IPS DF 4.7 (cell line): ENCODE results near the gene PRG2.

Experiments
- DNase-seq: peaks from one replicate; pipeline ENCODE4 v3.0.0-alpha.2; 2013; ENCODE audit warnings: low spot score; ENCODE audit errors: extremely low read depth

PRG2 gene

DNA sequence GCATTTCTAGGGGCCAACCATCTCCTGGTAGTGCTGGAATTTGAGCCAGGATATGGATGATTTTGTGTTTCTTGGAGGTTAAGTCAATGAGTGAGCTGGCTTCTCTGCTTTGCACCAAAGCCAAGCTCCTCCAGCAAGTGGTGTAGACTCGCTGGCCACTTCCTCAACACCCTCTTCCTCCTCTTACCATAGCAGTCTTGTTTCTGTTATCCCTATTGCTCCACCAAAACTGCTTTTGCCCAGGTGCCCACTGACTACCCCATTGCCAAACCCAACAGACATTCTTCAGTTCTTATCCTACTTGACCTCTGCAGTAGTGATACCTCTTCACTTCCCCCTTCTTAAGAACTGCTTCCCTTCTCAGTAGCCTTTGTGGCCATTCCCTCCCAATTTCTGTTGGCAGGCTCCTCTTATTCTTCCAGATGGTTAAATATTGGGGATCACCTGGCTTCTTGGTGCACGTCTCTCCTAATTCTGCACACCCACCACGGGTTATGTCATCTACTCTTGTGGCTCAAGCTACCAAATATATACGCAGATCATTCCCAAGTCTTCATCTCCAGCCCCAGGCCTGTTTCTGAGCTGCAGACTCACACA is 7.0 kb upstream of the PRG2 start:
- DNase-seq: no peak

- no peak for DNase-seq
Observed at GRCh38 chr11:57396744-57397143, 6.3 kb upstream of the PRG2 start.

DNA sequence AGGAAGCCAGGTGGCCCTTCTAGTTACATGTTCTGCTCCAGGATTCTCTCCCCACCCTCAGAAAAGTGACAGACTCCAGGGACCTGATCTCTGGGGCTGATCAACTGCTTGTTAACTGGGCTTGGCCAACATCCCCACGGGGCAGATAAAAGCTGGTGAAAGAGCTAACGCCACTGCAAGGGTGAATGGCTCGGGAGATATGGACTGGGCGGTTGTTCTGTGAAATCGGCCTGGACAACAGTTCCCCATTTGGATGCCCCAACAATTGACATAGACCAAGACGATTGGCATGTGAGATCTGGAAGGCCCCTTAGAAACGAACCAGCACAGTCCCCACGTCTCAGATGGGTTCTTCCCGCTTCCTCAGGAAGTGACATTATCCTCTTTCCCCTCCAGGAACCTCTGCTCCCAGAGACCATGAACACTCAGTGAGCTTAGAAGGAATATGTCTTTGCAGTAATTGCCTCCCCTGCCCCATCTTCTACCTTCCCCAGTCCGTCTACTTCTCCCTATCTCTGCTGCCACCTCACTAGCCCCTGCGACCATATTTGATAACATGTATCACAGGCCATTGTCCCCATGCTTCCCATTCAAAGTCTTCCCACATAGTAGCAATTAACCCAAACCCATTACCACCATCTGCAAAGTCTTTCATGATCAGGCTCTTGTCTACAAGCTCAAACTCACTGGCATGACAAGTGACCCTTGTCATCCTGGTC is 5.6 kb upstream of the PRG2 start:
- DNase-seq: no peak

GRCh38 chr11:57394203-57394965 is 3.9 kb upstream of the PRG2 start:
- no peak for DNase-seq

DNA sequence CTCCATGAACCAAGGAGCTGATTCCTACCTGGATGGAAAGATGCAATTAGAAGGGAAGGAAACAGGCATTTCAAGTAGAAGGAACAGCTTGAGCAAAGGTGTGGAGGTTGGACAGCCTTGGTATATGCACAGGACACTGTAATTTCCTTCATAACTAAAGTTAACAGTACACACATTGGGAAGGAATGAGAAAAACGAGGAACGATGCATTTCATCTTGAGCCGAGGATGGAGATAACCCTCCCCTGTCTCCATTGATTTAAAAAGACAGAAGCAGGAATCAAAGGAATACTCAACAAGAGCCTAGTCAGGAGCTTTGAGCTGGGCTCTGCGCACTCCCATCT is 2.3 kb upstream of the PRG2 start:
- no peak for DNase-seq

- no peak for DNase-seq
Observed at GRCh38 chr11:57392066-57392762, 1.8 kb upstream of the PRG2 start.

GRCh38 chr11:57391539-57391938 is 1.1 kb upstream of the PRG2 start:
- no peak for DNase-seq

DNA sequence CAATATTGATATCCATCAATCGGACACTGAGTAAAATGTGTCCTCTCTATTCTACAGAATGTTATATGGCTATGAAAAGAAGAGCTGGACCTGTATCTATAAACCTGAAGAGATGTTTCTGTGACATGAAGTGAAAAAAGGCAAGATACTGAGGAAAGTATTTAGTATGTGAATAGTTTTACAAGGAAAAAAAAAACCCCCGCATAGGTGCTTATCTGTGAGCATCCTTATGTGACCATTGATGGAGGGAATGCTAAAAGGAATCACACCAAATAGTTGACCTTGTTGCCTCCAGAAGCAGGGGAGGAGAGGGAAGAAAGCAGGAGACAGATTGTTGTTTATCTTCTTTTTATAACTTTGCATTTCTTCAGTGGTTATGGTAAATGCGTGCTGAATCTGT is 661 bp upstream of the PRG2 start:
- DNase-seq: no peak

- no peak for DNase-seq
Observed at GRCh38 chr11:57387289-57388030, 3.0 kb downstream of the PRG2 start.

GRCh38 chr11:57386178-57386940 is 4.1 kb downstream of the PRG2 start:
- no peak for DNase-seq

GRCh38 chr11:57380975-57381374 is 9.5 kb downstream of the PRG2 start, which contains the start of gene PRG3:
Gene PRG3, minus strand, starts transcription at chr11:57381150. Its CDS starts 442 bp downstream, at chr11:57380708.
- DNase-seq: no peak

- peak; percentile 51 for DNase-seq
Observed at GRCh38 chr11:57379732-57380131, 10.7 kb downstream of the PRG2 start.

DNA sequence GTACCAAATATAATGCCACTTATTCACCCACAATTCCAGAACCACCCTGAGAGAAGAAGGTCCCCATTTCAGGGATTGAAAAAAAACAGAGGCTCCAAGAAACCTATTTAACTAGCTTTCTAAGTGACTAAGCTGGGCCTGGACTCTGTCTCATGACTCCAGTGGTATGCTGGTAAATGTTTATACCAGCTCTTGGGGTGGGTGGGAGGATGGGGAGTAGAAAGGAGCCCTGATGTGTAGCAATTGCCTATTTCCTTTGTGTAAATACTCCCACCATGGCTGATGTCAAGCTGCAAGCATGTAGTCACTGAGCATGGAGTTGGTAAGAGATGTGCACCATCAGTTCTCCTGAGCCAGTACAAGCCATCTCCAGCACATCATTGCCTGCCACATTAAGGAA is 12.3 kb downstream of the PRG2 start:
- DNase-seq: no peak

DNA sequence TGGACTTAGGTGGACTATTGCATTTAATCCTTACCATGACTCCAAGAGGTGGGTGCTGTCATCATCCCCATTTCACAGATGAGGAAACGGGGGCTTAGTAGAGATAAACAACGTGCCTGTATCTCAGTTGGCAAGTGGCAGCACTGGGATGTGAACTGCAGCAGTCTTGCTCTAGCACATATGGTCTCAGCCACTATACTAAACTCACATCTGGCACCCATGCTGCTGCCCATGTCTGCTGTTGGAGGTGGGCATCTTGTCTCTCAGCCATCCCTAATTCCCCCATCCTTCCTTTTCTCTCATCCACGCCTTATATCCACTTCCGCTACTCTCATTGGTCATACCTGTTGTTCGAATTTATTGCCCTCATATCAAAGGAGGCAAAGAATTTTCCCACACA is 13.3 kb downstream of the PRG2 start:
- no peak for DNase-seq

- no peak for DNase-seq
Observed at GRCh38 chr11:57376095-57377090, 14.1 kb downstream of the PRG2 start.

GRCh38 chr11:57375490-57375889 is 15.0 kb downstream of the PRG2 start:
- no peak for DNase-seq

DNA sequence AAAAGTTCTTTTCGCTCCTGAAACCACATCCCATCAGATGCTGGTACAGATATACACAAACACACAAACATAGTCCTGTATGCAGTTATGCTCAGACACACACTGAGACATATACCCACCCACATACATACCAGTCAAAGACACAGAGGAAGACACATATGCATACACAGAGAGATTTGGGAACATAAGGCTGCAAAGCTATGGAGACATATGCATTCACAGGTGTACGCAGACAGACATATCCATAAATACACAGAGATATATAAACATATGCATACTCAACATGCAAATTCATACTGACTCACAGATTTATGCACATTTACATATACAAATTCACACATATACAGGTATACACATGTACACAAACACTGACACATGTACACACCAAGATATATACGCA is 15.5 kb downstream of the PRG2 start:
- no peak for DNase-seq

DNA sequence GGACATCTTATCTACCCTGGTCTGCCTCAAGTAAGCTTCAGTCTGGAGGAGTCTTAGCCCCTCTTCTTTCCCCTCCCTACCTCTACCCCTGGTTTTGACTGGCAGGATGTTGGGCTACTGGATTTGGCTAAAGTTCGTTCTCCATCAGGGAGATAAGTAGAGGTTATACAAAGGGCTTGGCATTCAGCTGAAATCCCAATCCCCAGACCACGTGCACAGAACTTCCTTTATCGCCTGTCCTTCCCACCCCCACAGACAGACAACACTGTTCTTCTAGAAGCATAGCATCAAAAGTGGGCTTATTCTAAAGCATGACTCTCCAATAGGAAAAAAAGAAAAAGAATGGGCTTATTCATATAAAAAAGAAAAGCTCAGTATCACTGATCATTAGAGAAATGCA is 17.3 kb downstream of the PRG2 start:
- DNase-seq: no peak

GRCh38 chr11:57370941-57371340 is 19.5 kb downstream of the PRG2 start:
- DNase-seq: no peak
